ENCODE results near the gene PKDREJ. TPM values are rescaled to one million over a fixed set of nuclear protein-coding genes. Genes with fewer than 3 reads are reported as not detected.

The PKDREJ gene
- total and polyA plus RNA-seq, 2 experiments from 2014 or later, result not detected

DNA sequence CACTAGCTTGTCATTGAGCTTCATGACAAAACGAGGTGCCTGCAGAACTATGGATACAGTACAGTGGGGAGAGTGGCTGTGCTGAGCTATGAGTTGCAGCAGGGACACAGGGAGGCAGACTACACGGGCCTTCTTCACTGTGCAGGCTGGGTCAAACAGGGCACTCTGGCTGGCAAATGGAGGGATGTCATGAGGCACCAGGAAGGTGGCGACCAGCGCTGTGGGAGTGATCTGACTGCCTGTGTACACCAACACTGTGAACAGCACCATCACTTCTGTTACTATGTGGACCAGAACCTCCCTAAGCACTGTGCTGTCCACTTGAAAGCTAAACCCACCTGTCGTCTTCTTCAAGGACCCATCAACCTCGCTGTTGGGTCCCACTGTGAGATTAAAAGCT is 3.1 kb downstream of the PKDREJ start (continued):
- TF ChIP-seq, protein P1, sequence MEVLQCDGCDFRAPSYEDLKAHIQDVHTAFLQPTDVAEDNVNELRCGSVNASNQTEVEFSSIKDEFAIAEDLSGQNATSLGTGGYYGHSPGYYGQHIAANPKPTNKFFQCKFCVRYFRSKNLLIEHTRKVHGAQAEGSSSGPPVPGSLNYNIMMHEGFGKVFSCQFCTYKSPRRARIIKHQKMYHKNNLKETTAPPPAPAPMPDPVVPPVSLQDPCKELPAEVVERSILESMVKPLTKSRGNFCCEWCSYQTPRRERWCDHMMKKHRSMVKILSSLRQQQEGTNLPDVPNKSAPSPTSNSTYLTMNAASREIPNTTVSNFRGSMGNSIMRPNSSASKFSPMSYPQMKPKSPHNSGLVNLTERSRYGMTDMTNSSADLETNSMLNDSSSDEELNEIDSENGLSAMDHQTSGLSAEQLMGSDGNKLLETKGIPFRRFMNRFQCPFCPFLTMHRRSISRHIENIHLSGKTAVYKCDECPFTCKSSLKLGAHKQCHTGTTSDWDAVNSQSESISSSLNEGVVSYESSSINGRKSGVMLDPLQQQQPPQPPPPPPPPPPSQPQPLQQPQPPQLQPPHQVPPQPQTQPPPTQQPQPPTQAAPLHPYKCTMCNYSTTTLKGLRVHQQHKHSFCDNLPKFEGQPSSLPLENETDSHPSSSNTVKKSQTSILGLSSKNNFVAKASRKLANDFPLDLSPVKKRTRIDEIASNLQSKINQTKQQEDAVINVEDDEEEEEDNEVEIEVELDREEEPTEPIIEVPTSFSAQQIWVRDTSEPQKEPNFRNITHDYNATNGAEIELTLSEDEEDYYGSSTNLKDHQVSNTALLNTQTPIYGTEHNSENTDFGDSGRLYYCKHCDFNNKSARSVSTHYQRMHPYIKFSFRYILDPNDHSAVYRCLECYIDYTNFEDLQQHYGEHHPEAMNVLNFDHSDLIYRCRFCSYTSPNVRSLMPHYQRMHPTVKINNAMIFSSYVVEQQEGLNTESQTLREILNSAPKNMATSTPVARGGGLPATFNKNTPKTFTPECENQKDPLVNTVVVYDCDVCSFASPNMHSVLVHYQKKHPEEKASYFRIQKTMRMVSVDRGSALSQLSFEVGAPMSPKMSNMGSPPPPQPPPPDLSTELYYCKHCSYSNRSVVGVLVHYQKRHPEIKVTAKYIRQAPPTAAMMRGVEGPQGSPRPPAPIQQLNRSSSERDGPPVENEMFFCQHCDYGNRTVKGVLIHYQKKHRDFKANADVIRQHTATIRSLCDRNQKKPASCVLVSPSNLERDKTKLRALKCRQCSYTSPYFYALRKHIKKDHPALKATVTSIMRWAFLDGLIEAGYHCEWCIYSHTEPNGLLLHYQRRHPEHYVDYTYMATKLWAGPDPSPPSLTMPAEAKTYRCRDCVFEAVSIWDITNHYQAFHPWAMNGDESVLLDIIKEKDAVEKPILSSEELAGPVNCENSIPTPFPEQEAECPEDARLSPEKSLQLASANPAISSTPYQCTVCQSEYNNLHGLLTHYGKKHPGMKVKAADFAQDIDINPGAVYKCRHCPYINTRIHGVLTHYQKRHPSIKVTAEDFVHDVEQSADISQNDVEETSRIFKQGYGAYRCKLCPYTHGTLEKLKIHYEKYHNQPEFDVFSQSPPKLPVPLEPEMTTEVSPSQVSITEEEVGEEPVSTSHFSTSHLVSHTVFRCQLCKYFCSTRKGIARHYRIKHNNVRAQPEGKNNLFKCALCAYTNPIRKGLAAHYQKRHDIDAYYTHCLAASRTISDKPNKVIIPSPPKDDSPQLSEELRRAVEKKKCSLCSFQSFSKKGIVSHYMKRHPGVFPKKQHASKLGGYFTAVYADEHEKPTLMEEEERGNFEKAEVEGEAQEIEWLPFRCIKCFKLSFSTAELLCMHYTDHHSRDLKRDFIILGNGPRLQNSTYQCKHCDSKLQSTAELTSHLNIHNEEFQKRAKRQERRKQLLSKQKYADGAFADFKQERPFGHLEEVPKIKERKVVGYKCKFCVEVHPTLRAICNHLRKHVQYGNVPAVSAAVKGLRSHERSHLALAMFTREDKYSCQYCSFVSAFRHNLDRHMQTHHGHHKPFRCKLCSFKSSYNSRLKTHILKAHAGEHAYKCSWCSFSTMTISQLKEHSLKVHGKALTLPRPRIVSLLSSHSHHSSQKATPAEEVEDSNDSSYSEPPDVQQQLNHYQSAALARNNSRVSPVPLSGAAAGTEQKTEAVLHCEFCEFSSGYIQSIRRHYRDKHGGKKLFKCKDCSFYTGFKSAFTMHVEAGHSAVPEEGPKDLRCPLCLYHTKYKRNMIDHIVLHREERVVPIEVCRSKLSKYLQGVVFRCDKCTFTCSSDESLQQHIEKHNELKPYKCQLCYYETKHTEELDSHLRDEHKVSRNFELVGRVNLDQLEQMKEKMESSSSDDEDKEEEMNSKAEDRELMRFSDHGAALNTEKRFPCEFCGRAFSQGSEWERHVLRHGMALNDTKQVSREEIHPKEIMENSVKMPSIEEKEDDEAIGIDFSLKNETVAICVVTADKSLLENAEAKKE (CRISPR knock-in tag; IDR thresholded peaks at IDR 0.05), result no peak
- TF ChIP-seq CREB1 (CRISPR knock-in tag; IDR thresholded peaks at IDR 0.05; ENCODE audit: low read depth), result no peak

DNA sequence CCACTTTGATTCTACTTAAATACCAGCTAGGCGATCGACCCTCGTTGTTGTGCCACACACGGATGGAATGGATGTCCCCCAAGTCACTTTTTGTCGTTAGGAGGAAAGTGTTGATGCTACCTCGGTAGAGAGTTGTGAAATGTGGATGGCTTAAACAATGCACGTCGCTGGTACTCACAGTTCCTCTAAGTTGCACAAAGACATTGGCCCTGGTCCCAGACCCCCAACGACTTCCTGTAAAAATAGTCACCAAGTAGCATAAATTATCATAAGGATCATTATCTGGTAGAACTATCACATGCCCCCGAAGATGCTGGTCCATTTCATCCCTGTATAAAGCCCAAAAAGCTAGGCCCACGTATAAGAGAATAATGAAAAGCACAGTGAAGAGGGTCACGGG is 3.8 kb downstream of the PKDREJ start:
- Mint-ChIP-seq H3K4me3 (no peak overlapping the region), H3K36me3 (ENCODE audit: low read depth) (peaks cover 16% of the 10 kb centered on the region), H3K27me3 (ENCODE audit: insufficient read depth, low read depth, poor library complexity) (peaks cover 39% of the 10 kb centered on the region), H3K4me1 (no peaks in the 10 kb centered on the region), H3K9me3 (peaks cover 37% of the 10 kb centered on the region), H3K27ac (no peak overlapping the region)
- no peak overlapping the region for H2AFZ ChIP-seq
- H3K27me3 ChIP-seq (ENCODE audit: insufficient read depth), result peaks cover 47% of the 10 kb centered on the region
- H3K9me2 ChIP-seq (ENCODE audit: insufficient read depth), result no peaks in the 10 kb centered on the region; the same call in 1 of the 2 replicates
- no peak overlapping the region for H3K4me3 ChIP-seq
- ATAC-seq (no peak), DNase-seq (ENCODE audit: low spot score) (no peak)
- H3K36me3 ChIP-seq (ENCODE audit: insufficient read depth), result no peaks in the 10 kb centered on the region
- H3K79me2 ChIP-seq (replicated peaks; ENCODE audit: insufficient read depth), result no peaks in the 10 kb centered on the region
- H3K4me2 ChIP-seq, result no peak overlapping the region
- H3K27ac ChIP-seq (ENCODE audit: low read depth), result no peak overlapping the region
- H3F3A ChIP-seq (replicated peaks; ENCODE audit: low read depth), result 0 out of 2 replicates have a peak, but pooled peaks cover 3% of the 10 kb centered on the region
- no peaks in the 10 kb centered on the region for H3K4me1 ChIP-seq (ENCODE audit: insufficient read depth)
- H4K20me1 ChIP-seq (replicated peaks; ENCODE audit: insufficient read depth), result no peaks in the 10 kb centered on the region
- TF ChIP-seq, protein P1 (CRISPR knock-in tag; IDR thresholded peaks at IDR 0.05), result no peak
- TF ChIP-seq, protein P2, sequence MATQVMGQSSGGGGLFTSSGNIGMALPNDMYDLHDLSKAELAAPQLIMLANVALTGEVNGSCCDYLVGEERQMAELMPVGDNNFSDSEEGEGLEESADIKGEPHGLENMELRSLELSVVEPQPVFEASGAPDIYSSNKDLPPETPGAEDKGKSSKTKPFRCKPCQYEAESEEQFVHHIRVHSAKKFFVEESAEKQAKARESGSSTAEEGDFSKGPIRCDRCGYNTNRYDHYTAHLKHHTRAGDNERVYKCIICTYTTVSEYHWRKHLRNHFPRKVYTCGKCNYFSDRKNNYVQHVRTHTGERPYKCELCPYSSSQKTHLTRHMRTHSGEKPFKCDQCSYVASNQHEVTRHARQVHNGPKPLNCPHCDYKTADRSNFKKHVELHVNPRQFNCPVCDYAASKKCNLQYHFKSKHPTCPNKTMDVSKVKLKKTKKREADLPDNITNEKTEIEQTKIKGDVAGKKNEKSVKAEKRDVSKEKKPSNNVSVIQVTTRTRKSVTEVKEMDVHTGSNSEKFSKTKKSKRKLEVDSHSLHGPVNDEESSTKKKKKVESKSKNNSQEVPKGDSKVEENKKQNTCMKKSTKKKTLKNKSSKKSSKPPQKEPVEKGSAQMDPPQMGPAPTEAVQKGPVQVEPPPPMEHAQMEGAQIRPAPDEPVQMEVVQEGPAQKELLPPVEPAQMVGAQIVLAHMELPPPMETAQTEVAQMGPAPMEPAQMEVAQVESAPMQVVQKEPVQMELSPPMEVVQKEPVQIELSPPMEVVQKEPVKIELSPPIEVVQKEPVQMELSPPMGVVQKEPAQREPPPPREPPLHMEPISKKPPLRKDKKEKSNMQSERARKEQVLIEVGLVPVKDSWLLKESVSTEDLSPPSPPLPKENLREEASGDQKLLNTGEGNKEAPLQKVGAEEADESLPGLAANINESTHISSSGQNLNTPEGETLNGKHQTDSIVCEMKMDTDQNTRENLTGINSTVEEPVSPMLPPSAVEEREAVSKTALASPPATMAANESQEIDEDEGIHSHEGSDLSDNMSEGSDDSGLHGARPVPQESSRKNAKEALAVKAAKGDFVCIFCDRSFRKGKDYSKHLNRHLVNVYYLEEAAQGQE (IDR thresholded peaks at IDR 0.05; ENCODE audit: unreplicated experiment), result no peak
- TF ChIP-seq POLR2AphosphoS5 (IDR thresholded peaks at IDR 0.05; ENCODE audit: low read depth), result no peak
- no peak for TF ChIP-seq EZH2 (IDR thresholded peaks at IDR 0.05; ENCODE audit: low read depth, unreplicated experiment)
- TF ChIP-seq CREB1 (CRISPR knock-in tag; IDR thresholded peaks at IDR 0.05; ENCODE audit: low read depth), result no peak

All from GM23338 (cell line).